ENCODE results near the gene ANKS1A.

The ANKS1A gene

DNA sequence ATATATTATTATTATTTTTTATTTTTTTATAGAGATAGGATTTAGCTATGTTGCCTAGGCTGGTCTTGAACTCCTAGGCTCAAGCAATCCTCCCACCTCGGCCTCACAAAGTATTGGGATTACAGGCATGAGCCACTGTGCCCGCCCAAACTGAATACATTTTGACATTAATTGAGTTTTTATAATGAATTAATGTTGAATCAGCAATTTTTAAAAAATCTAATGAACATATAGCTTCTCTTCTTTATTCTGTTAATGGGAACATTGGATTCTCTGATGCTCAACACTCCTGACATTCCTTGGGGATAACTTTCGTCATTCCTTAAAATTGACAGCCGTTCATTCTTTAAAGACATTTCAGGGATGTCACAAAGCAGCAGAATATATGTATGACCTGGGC is 52.4 kb downstream of the ANKS1A start:
- Histone ChIP-seq H3K4me3 (ENCODE audit: low read length, poor library complexity, severe bottlenecking) (no peak overlapping the region), H3K9me3 (ENCODE audit: insufficient read depth, low read depth, low read length) (no peaks in the 10 kb centered on the region), H3K36me3 (ENCODE audit: insufficient read depth, low read length) (no peaks in the 10 kb centered on the region), H3K27me3 (ENCODE audit: insufficient read depth, low read length, poor library complexity, severe bottlenecking) (no peaks in the 10 kb centered on the region), H3F3A (ENCODE audit: low read depth) (0 out of 2 replicates have a peak, but pooled peaks cover 5% of the 10 kb centered on the region), H3K9ac (ENCODE audit: low read depth, low read length, poor library complexity, severe bottlenecking) (no peak overlapping the region), H3K79me2 (ENCODE audit: insufficient read depth, low read length) (no peaks in the 10 kb centered on the region), H3K9me2 (replicated peaks; ENCODE audit: low read depth, low read length) (no peaks in the 10 kb centered on the region), H2AFZ (ENCODE audit: low read length) (no peak overlapping the region), H3K4me2 (ENCODE audit: low read depth, low read length, poor library complexity, severe bottlenecking) (no peak overlapping the region), H3K4me1 (ENCODE audit: insufficient read depth, low read length, poor library complexity, severe bottlenecking) (peaks cover 12% of the 10 kb centered on the region), H4K20me1 (ENCODE audit: insufficient read depth, low read length, poor library complexity, severe bottlenecking) (no peaks in the 10 kb centered on the region)
- no peak for TF ChIP-seq EZH2phosphoT487 (IDR thresholded peaks at IDR 0.05; ENCODE audit: borderline replicate concordance)
- TF ChIP-seq, protein P1, sequence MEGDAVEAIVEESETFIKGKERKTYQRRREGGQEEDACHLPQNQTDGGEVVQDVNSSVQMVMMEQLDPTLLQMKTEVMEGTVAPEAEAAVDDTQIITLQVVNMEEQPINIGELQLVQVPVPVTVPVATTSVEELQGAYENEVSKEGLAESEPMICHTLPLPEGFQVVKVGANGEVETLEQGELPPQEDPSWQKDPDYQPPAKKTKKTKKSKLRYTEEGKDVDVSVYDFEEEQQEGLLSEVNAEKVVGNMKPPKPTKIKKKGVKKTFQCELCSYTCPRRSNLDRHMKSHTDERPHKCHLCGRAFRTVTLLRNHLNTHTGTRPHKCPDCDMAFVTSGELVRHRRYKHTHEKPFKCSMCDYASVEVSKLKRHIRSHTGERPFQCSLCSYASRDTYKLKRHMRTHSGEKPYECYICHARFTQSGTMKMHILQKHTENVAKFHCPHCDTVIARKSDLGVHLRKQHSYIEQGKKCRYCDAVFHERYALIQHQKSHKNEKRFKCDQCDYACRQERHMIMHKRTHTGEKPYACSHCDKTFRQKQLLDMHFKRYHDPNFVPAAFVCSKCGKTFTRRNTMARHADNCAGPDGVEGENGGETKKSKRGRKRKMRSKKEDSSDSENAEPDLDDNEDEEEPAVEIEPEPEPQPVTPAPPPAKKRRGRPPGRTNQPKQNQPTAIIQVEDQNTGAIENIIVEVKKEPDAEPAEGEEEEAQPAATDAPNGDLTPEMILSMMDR (conservative IDR thresholded peaks at IDR 0.05; ENCODE audit: low read length), result no peak

DNA sequence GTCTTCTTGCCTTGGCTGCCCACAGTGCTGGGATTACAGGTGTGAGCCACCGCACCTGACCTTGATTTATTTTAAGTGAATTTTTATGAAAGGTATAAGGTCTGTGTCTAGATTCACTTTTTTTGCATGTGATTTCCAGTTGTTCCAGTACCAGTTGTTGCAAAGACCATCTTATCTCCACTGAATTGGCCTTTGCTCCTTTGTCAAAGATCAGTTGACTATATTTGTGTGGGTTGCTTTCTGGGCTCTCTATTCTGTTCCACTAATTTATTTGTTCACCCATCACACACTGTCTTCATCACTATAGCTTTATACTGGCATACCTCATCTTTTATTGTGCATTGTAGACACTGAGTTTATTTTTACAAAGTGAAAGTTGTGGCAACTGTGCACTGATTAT is 56.3 kb downstream of the ANKS1A start:
- no peaks in the 10 kb centered on the region for H3K79me2 ChIP-seq (ENCODE audit: insufficient read depth, low read length)
- no peaks in the 10 kb centered on the region for H3K27me3 ChIP-seq (ENCODE audit: insufficient read depth, low read length, poor library complexity, severe bottlenecking)
- no peak overlapping the region for H3K9ac ChIP-seq (ENCODE audit: low read depth, low read length, poor library complexity, severe bottlenecking)
- H3K4me1 ChIP-seq (ENCODE audit: insufficient read depth, low read length, poor library complexity, severe bottlenecking), result no peaks in the 10 kb centered on the region
- 0 out of 2 replicates have a peak, but pooled peaks cover 5% of the 10 kb centered on the region for H3F3A ChIP-seq (ENCODE audit: low read depth)
- H4K20me1 ChIP-seq (ENCODE audit: insufficient read depth, low read length, poor library complexity, severe bottlenecking), result no peaks in the 10 kb centered on the region
- no peak overlapping the region for H3K4me3 ChIP-seq (ENCODE audit: low read length, poor library complexity, severe bottlenecking)
- no peak overlapping the region for H3K4me2 ChIP-seq (ENCODE audit: low read depth, low read length, poor library complexity, severe bottlenecking)
- no peaks in the 10 kb centered on the region for H3K9me3 ChIP-seq (ENCODE audit: insufficient read depth, low read depth, low read length)
- H3K9me2 ChIP-seq (replicated peaks; ENCODE audit: low read depth, low read length), result no peaks in the 10 kb centered on the region
- H2AFZ ChIP-seq (ENCODE audit: low read length), result no peak overlapping the region
- TF ChIP-seq EZH2phosphoT487 (IDR thresholded peaks at IDR 0.05; ENCODE audit: borderline replicate concordance), result no peak
- TF ChIP-seq, protein P1 (conservative IDR thresholded peaks at IDR 0.05; ENCODE audit: low read length), result no peak
- H3K36me3 ChIP-seq (ENCODE audit: insufficient read depth, low read length), result no peaks in the 10 kb centered on the region

DNA sequence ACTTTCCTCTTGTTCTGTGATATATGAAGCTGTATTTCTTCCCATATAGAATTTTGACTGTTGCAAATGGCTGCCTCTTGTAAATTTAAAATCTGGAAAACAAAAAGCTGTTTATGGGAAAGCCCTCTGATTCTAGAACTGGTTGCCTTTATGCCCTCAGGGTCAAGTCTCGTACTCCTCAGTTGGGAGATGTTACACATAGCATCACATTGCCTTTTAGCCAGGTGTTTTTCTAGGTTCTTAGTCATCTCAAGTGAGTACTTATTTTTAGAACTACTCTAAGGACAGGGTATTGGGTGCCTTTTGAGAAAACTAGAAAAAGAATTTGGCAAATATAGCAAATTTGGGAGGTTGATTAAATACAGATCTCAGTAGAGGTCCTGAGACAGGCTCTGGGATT is 58.5 kb downstream of the ANKS1A start:
- H3K4me3 ChIP-seq (ENCODE audit: low read length, poor library complexity, severe bottlenecking), result no peak overlapping the region
- no peak overlapping the region for H3K4me2 ChIP-seq (ENCODE audit: low read depth, low read length, poor library complexity, severe bottlenecking)
- TF ChIP-seq EZH2phosphoT487 (IDR thresholded peaks at IDR 0.05; ENCODE audit: borderline replicate concordance), result no peak
- TF ChIP-seq, protein P1 (conservative IDR thresholded peaks at IDR 0.05; ENCODE audit: low read length), result no peak
- H3K9ac ChIP-seq (ENCODE audit: low read depth, low read length, poor library complexity, severe bottlenecking), result no peak overlapping the region
- H3K9me3 ChIP-seq (ENCODE audit: insufficient read depth, low read depth, low read length), result no peaks in the 10 kb centered on the region
- no peaks in the 10 kb centered on the region for H3K4me1 ChIP-seq (ENCODE audit: insufficient read depth, low read length, poor library complexity, severe bottlenecking)
- no peaks in the 10 kb centered on the region for H3K27me3 ChIP-seq (ENCODE audit: insufficient read depth, low read length, poor library complexity, severe bottlenecking)
- no peaks in the 10 kb centered on the region for H3K9me2 ChIP-seq (replicated peaks; ENCODE audit: low read depth, low read length)
- no peak overlapping the region for H2AFZ ChIP-seq (ENCODE audit: low read length)
- no peaks in the 10 kb centered on the region for H3K36me3 ChIP-seq (ENCODE audit: insufficient read depth, low read length)
- no peaks in the 10 kb centered on the region for H3F3A ChIP-seq (ENCODE audit: low read depth)
- H3K79me2 ChIP-seq (ENCODE audit: insufficient read depth, low read length), result no peaks in the 10 kb centered on the region
- no peaks in the 10 kb centered on the region for H4K20me1 ChIP-seq (ENCODE audit: insufficient read depth, low read length, poor library complexity, severe bottlenecking)

Data from Loucy (cell line).